PFSK-1 (cell line): ENCODE results near the gene LRFN5. TPM values are rescaled to one million over a fixed set of nuclear protein-coding genes. Genes with fewer than 3 reads are reported as not detected.

Experiments used
- FOXP2 ChIP-seq: optimal IDR thresholded peaks from 2 replicates; pipeline ENCODE3; 2011; ENCODE audit warnings: borderline replicate concordance, control low read depth, inconsistent platforms; ENCODE audit not compliant: insufficient read depth; ENCODE audit errors: extremely low read length, extremely low read depth
- POLR2AphosphoS5 ChIP-seq: IDR thresholded peaks from 2 replicates; pipeline ENCODE4 v1.6.1; 2012; ENCODE audit warnings: low read depth, mild to moderate bottlenecking, control low read depth, low read length, moderate library complexity
- SIN3A ChIP-seq: IDR thresholded peaks from 2 replicates; pipeline ENCODE4 v1.6.1; 2012; ENCODE audit warnings: mild to moderate bottlenecking, low read length, moderate library complexity, borderline replicate concordance; ENCODE audit not compliant: insufficient read depth
- TAF1 ChIP-seq: IDR thresholded peaks from 2 replicates; pipeline ENCODE4 v1.6.1; 2012; ENCODE audit warnings: low read length, control low read depth, borderline replicate concordance; ENCODE audit not compliant: insufficient read depth
- polyA plus RNA-seq: library from polyadenylated mRNA; unstranded; fragments of >200 nt; gene quantifications from one replicate; pipeline ENCODE4 v1.2.1, GENCODE V29; 2012; ENCODE audit warnings: low read depth, missing spikeins; ENCODE audit not compliant: insufficient read length
- TF ChIP-seq, protein P1 (sequence below), 2 experiments: IDR thresholded peaks; 2 replicates each; pipeline versions ENCODE4 v1.6.1 to v1.8.0; 2011 to 2012; ENCODE audit warnings: low read depth in 2 of 2, low read length in 2 of 2, control low read depth in 1 of 2, inconsistent platforms in 1 of 2, mild to moderate bottlenecking in 1 of 2, moderate library complexity in 1 of 2; ENCODE audit not compliant: insufficient read depth in 1 of 2

Gene LRFN5
- polyA plus RNA-seq, result 0.56 TPM

DNA sequence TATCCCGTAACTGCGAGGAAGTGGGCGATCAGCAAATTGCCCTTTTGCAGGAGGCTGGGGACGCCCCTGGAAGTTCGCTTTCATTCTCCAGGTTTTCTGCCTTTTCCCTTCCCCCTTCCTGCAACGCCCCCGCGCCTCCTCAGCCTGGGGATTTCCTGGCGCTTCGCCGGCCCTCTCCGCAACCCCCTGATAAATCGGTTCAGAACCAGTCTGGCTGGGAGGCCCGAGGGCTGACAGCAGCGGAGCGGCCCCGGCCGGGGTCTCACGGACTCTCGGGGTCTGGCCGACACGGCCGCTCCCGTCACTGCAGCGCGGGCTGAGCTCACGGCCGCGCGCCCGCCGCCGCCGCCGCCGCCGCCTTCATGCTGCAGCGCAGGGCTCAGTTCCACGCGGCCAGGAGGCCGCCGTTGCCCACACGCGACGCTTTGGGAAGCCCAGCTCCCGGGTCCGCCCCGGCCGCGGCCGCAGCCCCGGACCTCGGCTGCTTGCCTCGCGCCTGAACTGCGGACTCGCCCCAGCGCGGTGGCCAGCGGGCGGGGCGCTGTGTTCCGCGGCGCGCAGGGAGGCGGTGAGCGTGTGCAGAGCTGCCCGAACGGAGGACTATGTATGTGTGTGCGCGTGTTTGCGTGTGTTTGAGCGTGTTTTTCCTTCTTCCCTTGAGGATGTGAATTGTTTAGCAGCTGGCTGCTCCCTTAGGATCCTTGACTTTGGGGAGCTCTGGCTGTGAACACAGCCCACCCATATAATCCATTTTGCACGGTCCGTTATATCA is at the start of gene LRFN5:
TSS of gene LRFN5 (plus strand) at position 345 of the 772 bp plus-strand sequence.
- TF ChIP-seq TAF1, result no peak
- no peak for TF ChIP-seq POLR2AphosphoS5
- TF ChIP-seq SIN3A, result no peak
- TF ChIP-seq, protein P1, sequence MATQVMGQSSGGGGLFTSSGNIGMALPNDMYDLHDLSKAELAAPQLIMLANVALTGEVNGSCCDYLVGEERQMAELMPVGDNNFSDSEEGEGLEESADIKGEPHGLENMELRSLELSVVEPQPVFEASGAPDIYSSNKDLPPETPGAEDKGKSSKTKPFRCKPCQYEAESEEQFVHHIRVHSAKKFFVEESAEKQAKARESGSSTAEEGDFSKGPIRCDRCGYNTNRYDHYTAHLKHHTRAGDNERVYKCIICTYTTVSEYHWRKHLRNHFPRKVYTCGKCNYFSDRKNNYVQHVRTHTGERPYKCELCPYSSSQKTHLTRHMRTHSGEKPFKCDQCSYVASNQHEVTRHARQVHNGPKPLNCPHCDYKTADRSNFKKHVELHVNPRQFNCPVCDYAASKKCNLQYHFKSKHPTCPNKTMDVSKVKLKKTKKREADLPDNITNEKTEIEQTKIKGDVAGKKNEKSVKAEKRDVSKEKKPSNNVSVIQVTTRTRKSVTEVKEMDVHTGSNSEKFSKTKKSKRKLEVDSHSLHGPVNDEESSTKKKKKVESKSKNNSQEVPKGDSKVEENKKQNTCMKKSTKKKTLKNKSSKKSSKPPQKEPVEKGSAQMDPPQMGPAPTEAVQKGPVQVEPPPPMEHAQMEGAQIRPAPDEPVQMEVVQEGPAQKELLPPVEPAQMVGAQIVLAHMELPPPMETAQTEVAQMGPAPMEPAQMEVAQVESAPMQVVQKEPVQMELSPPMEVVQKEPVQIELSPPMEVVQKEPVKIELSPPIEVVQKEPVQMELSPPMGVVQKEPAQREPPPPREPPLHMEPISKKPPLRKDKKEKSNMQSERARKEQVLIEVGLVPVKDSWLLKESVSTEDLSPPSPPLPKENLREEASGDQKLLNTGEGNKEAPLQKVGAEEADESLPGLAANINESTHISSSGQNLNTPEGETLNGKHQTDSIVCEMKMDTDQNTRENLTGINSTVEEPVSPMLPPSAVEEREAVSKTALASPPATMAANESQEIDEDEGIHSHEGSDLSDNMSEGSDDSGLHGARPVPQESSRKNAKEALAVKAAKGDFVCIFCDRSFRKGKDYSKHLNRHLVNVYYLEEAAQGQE (IDR thresholded peaks at IDR 0.05; ENCODE audit: insufficient read depth in 1 of 2, low read depth in 2 of 2, low read length in 2 of 2), result no peak
- no peak for TF ChIP-seq FOXP2

DNA sequence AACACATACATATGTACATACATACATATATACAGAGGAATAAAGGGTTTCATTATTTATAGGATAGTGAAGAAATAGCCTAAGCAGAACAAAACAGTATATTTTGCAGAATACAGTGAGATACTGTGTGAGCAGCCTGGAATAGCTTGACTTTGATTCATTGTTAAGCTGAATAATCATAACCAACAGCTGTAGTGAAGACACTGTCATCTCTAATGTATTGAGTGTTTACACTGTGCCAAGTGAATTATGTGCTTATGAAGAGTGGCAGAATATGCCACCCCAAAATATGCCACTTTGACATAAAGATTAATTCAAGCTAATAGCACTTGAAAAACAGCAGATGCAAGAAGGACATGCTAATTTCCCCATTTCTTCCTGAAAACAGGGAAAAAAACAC is 48.2 kb upstream of the LRFN5 start:
- TF ChIP-seq POLR2AphosphoS5 (no peak), FOXP2 (no peak)

DNA sequence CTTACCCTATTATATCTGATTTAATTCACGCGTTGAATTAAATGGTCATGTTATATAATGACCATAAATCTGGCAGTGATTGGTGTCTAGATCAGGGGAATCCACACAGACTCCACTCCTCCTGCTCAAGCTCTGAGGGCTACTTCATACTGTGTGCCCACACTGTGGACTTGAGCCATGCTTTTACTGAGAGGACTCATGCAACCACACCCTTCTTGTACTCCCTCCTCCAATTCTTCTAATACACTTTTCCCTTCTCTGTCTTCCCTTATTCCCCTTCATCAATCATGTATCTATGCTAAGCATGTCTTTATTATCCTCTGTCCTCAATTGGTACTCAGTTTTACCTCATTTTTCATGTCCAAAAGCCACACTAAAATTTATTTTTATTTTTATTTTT is 37.7 kb upstream of the LRFN5 start:
- TF ChIP-seq TAF1 (no peak), POLR2AphosphoS5 (no peak), SIN3A (no peak), FOXP2 (no peak)
- TF ChIP-seq, protein P1 (IDR thresholded peaks at IDR 0.05; ENCODE audit: insufficient read depth in 1 of 2, low read depth in 2 of 2, low read length in 2 of 2), result no peak

DNA sequence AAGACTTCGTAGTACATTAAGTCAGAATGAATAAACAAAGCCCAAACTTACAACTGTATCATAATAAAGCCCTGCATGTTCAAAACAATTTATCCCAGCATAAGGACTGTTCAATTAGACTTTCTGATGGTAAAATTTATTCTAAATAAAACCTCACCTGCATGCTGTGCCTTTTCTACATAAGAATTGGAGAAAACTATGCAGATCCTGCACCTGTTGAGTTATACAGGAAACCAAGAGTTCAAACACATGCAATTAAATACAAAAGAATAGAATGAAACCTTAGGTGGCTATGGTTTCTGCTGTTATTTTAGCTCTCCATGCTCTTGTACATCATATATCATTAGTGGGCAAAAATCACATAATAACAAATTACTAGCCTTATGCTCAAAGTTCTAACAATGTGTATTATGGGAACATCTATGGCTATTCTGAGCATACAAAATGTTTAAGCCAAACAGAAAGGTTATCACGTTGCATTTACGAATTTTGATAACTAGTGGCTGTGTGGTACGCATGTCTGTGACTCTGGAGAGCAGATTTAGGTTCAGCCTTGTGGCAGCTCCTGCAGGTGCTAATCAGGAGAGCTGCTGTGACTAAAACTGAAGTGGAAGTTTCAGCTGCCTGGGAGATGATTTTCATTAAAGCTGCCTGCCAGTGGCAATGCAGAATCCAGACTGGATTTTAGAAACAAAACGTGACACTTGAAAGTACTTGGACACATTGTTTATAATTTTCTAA is 36.1 kb upstream of the LRFN5 start:
- TF ChIP-seq TAF1 (no peak), SIN3A (no peak)

DNA sequence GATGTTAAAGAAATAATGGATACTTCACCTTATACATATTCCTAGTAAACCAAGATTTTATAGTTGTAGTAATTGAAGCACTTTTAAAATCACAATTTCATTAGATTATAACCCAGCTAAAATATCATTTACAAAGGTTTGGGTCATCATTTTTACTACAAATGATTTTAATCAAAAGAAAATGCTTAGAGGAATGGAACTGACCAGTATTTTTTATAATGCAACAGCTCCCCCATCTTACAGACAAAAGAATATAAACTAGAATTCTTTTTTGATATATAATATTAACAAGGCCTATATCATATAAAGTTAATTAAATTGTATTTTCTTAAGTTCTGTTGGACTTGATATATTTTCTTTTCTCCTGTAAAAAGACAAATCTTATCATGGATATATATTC is 20.4 kb upstream of the LRFN5 start:
- TF ChIP-seq, protein P1 (IDR thresholded peaks at IDR 0.05; ENCODE audit: insufficient read depth in 1 of 2, low read depth in 2 of 2, low read length in 2 of 2), result no peak
- TF ChIP-seq SIN3A, result no peak
- no peak for TF ChIP-seq FOXP2
- no peak for TF ChIP-seq POLR2AphosphoS5
- TF ChIP-seq TAF1, result no peak

DNA sequence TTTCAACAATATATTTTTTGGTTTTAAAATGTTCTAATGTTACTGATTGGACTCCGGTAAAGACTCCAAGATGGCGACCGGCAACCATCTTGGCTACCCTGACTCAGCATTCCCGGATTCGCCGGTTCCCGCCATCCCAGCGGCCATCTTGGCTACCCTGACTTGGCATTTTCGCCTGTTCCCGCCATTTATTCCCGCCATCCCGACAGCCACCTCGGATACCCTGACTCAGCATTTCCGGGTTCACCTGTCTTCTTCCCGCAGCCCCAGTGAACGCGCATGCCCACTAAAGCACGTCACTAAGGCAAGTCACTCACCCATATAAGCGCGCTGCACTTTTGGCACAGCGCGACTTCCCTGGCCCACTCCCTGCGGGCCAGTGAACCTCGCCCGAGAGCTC is 9.0 kb upstream of the LRFN5 start:
- TF ChIP-seq FOXP2 (no peak), SIN3A (no peak), TAF1 (no peak), POLR2AphosphoS5 (no peak)
- TF ChIP-seq, protein P1 (IDR thresholded peaks at IDR 0.05; ENCODE audit: insufficient read depth in 1 of 2, low read depth in 2 of 2, low read length in 2 of 2), result no peak
